ENCODE data around the gene ERG. TPM values are rescaled to one million over a fixed set of nuclear protein-coding genes. Genes with fewer than 3 reads are reported as not detected.

Gene ERG
- total RNA-seq, 4 donors from 2014 or later: 3.7 to 13.3 (median 10.6) TPM

GRCh38 chr21:38436341-38436740 is 61.9 kb downstream of the ERG start:
- H3K36me3 ChIP-seq: peaks cover 0 to 3% (median 0%) of the 10 kb centered on the region in 4 donors
- no peak for TF ChIP-seq POLR2AphosphoS5 (IDR thresholded peaks at IDR 0.05)
- no peak overlapping the region for H3K27ac ChIP-seq (replicated peaks in 1 of 4)
- H3K4me3 ChIP-seq: no peak overlapping the region
- H3K4me1 ChIP-seq: peaks cover 13 to 25% (median 18%) of the 10 kb centered on the region in 4 donors
- no peaks in the 10 kb centered on the region for H3K27me3 ChIP-seq
- DNase-seq (ENCODE audit: extremely low spot score): no peak
- intact Hi-C loops (cut with DNase I): no loop called here
- WGBS: 70% methylated on average over 4 of the region's 4 CpGs
- H3K9me3 ChIP-seq: no peaks in the 10 kb centered on the region

- H3K4me1 ChIP-seq: peaks cover 13 to 23% (median 17%) of the 10 kb centered on the region in 4 donors
- intact Hi-C loops (cut with DNase I): no loop called here
- TF ChIP-seq CTCF (IDR thresholded peaks at IDR 0.05) (no peak), POLR2AphosphoS5 (IDR thresholded peaks at IDR 0.05) (no peak), POLR2A (IDR thresholded peaks at IDR 0.05; ENCODE audit: low read depth) (no peak), EP300 (IDR thresholded peaks at IDR 0.05) (no peak)
- H3K27ac ChIP-seq (replicated peaks in 1 of 4): peak overlapping the region in 1 of 4 donors; percentile 27
- DNase-seq (ENCODE audit: extremely low spot score): no peak
- WGBS: 24% methylated on average over 8 of the region's 8 CpGs
- no peaks in the 10 kb centered on the region for H3K27me3 ChIP-seq
- no peaks in the 10 kb centered on the region for H3K9me3 ChIP-seq
- peak overlapping the region; percentile 4 to 35 (median 19) for H3K4me3 ChIP-seq
- H3K36me3 ChIP-seq: peaks cover 0 to under 1% (median 0%) of the 10 kb centered on the region in 4 donors
Observed at GRCh38 chr21:38434913-38435533, 63.3 kb downstream of the ERG start.

- DNase-seq (ENCODE audit: extremely low spot score): no peak
- H3K9me3 ChIP-seq: no peaks in the 10 kb centered on the region
- TF ChIP-seq POLR2AphosphoS5 (IDR thresholded peaks at IDR 0.05): no peak
- TF ChIP-seq EP300 (IDR thresholded peaks at IDR 0.05): no peak
- TF ChIP-seq POLR2A (IDR thresholded peaks at IDR 0.05; ENCODE audit: low read depth): no peak
- TF ChIP-seq CTCF (IDR thresholded peaks at IDR 0.05): no peak
- 91% methylated on average over 8 of the region's 8 CpGs for WGBS
- intact Hi-C loops (cut with DNase I): no loop called here
- no peaks in the 10 kb centered on the region for H3K36me3 ChIP-seq
- H3K4me1 ChIP-seq: peaks cover 13 to 16% (median 14%) of the 10 kb centered on the region in 4 donors
- H3K27ac ChIP-seq (replicated peaks in 1 of 4): no peak overlapping the region
- H3K4me3 ChIP-seq: no peak overlapping the region
- no peaks in the 10 kb centered on the region for H3K27me3 ChIP-seq
Observed at GRCh38 chr21:38433471-38433870, 64.8 kb downstream of the ERG start.

GRCh38 chr21:38430401-38430984 is 67.8 kb downstream of the ERG start:
- Histone ChIP-seq H3K9me3 (no peaks in the 10 kb centered on the region), H3K4me3 (no peak overlapping the region), H3K36me3 (no peaks in the 10 kb centered on the region), H3K27me3 (no peaks in the 10 kb centered on the region), H3K27ac (replicated peaks in 1 of 4) (no peak overlapping the region), H3K4me1 (peaks cover 7 to 13% (median 9%) of the 10 kb centered on the region in 4 donors)
- intact Hi-C loops (cut with DNase I): no loop called here
- TF ChIP-seq POLR2AphosphoS5 (IDR thresholded peaks at IDR 0.05) (no peak), CTCF (IDR thresholded peaks at IDR 0.05) (no peak), POLR2A (IDR thresholded peaks at IDR 0.05; ENCODE audit: low read depth) (no peak), EP300 (IDR thresholded peaks at IDR 0.05) (no peak)
- DNase-seq (ENCODE audit: extremely low spot score): peak; percentile 31

GRCh38 chr21:38429011-38429410 is 69.3 kb downstream of the ERG start:
- peak; percentile 29 for DNase-seq (ENCODE audit: extremely low spot score)
- H3K9me3 ChIP-seq: no peaks in the 10 kb centered on the region
- no peaks in the 10 kb centered on the region for H3K4me1 ChIP-seq
- intact Hi-C loops (cut with DNase I): no loop called here
- WGBS: 96% methylated on average over 2 of the region's 2 CpGs
- no peak for TF ChIP-seq EP300 (IDR thresholded peaks at IDR 0.05)
- TF ChIP-seq POLR2A (IDR thresholded peaks at IDR 0.05; ENCODE audit: low read depth): no peak
- TF ChIP-seq POLR2AphosphoS5 (IDR thresholded peaks at IDR 0.05): no peak
- no peak for TF ChIP-seq CTCF (IDR thresholded peaks at IDR 0.05)
- no peaks in the 10 kb centered on the region for H3K27me3 ChIP-seq
- no peak overlapping the region for H3K27ac ChIP-seq (replicated peaks in 1 of 4)
- H3K36me3 ChIP-seq: no peaks in the 10 kb centered on the region
- no peak overlapping the region for H3K4me3 ChIP-seq

All from esophagus muscularis mucosa (tissue), 4 donors.